KMS-11 (cell line): ENCODE data around the gene AFF1.

ENCODE experiments used
- H2AFZ ChIP-seq: fragments of 200-600 bp; sonication (generic); 2 replicates; pipeline ENCODE4 v1.6.1; 2016; ENCODE audit warnings: antibody characterized with exemption, mixed run types, low read depth
- H3K27ac ChIP-seq: fragments of 200-600 bp; sonication (generic); 2 replicates; pipeline ENCODE4 v1.6.1; 2016; ENCODE audit warnings: mild to moderate bottlenecking, mixed run types
- H3K27me3 ChIP-seq: fragments of 200-600 bp; sonication (generic); 2 replicates; pipeline ENCODE4 v1.6.1; 2017; ENCODE audit warnings: mild to moderate bottlenecking, low read depth, mixed run types, moderate library complexity; ENCODE audit not compliant: insufficient read depth
- H3K36me3 ChIP-seq: fragments of 200-600 bp; sonication (generic); 2 replicates; pipeline ENCODE4 v1.6.1; 2017; ENCODE audit warnings: mild to moderate bottlenecking, mixed run types; ENCODE audit not compliant: insufficient read depth
- H3K4me1 ChIP-seq: fragments of 200-600 bp; sonication (generic); 2 replicates; pipeline ENCODE4 v1.6.1; 2016; ENCODE audit warnings: mild to moderate bottlenecking, low read depth, mixed run types; ENCODE audit not compliant: poor library complexity, severe bottlenecking
- H3K4me2 ChIP-seq: fragments of 200-600 bp; sonication (generic); 2 replicates; pipeline ENCODE4 v1.7.0; 2016; ENCODE audit warnings: mild to moderate bottlenecking, mixed run types
- H3K4me3 ChIP-seq: fragments of 200-600 bp; sonication (generic); IDR thresholded peaks from 2 replicates; pipeline ENCODE4 v1.6.1; 2017; ENCODE audit warnings: low read depth, low read length, mixed read lengths; ENCODE audit not compliant: insufficient read depth
- H3K79me2 ChIP-seq: fragments of 200-600 bp; sonication (generic); 2 replicates; pipeline ENCODE4 v1.6.1; 2016; ENCODE audit warnings: low read depth, mixed run types; ENCODE audit not compliant: insufficient read depth
- H3K9ac ChIP-seq: fragments of 200-600 bp; sonication (generic); 2 replicates; pipeline ENCODE4 v1.6.1; 2016; ENCODE audit warnings: mild to moderate bottlenecking, mixed run types
- H4K20me1 ChIP-seq: fragments of 200-600 bp; sonication (generic); 2 replicates; pipeline ENCODE4 v1.6.1; 2016; ENCODE audit warnings: mild to moderate bottlenecking, mixed run types; ENCODE audit not compliant: insufficient read depth
- TF ChIP-seq, protein P1 (sequence below): fragments of 200-600 bp; sonication (generic); conservative IDR thresholded peaks from 2 replicates; pipeline ENCODE4 v1.6.1; 2017; ENCODE audit warnings: low read depth, mild to moderate bottlenecking, antibody characterized with exemption, low read length, moderate library complexity, mixed read lengths

Gene AFF1

DNA sequence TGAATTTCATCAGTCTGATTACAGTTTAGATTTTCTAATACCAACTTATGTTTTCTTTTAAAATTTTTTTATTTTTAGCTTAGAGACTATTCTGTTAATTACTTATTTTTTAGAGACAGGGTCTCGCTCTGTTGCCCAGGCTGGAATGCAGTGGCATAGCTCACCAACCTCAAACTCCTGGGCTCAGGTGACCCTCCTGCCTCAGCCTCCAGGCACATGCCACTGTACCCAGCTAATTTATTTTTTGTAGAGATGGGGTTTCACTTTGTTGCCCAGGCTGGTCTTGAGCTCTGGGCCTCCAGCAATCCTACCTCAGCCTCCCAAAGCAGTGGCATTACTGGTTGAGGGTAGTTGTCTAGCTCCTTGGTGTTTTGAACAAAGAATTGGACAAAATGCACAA, 183.6 kb downstream of the AFF1 start:
- H3K4me3 ChIP-seq: no peak overlapping the region
- H3K36me3 ChIP-seq: peaks cover 18% of the 10 kb centered on the region; the same call in 1 of the 2 replicates
- no peak overlapping the region for H3K27ac ChIP-seq
- peaks cover 6% of the 10 kb centered on the region for H3K4me1 ChIP-seq
- H3K79me2 ChIP-seq: peaks cover 12% of the 10 kb centered on the region; the same call in 1 of the 2 replicates
- H2AFZ ChIP-seq: no peak overlapping the region
- no peaks in the 10 kb centered on the region for H3K27me3 ChIP-seq
- no peaks in the 10 kb centered on the region for H4K20me1 ChIP-seq
- H3K9ac ChIP-seq: no peak overlapping the region
- TF ChIP-seq, protein P1, sequence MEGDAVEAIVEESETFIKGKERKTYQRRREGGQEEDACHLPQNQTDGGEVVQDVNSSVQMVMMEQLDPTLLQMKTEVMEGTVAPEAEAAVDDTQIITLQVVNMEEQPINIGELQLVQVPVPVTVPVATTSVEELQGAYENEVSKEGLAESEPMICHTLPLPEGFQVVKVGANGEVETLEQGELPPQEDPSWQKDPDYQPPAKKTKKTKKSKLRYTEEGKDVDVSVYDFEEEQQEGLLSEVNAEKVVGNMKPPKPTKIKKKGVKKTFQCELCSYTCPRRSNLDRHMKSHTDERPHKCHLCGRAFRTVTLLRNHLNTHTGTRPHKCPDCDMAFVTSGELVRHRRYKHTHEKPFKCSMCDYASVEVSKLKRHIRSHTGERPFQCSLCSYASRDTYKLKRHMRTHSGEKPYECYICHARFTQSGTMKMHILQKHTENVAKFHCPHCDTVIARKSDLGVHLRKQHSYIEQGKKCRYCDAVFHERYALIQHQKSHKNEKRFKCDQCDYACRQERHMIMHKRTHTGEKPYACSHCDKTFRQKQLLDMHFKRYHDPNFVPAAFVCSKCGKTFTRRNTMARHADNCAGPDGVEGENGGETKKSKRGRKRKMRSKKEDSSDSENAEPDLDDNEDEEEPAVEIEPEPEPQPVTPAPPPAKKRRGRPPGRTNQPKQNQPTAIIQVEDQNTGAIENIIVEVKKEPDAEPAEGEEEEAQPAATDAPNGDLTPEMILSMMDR: no peak
- H3K4me2 ChIP-seq: no peak overlapping the region

DNA sequence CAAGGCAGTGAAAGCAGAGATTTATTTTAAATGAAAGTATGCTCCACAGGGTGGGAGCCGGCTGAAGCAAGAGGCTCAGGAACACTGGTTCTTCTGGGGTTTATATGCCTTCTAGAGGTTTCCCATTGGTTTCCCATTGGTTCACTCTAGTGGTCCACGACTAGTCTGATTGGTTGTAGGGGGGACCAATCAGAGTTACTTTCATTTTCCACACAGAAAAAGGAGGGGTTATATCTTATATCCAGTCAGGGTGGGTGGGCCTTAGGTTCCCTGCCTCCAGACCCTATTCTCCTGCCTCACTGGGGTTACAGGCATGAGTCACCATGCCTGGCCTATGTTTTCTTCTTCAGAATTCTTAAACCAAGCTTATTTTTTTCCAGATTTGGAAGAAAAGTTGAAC, 184.0 kb downstream of the AFF1 start:
- H3K27ac ChIP-seq: no peak overlapping the region
- no peaks in the 10 kb centered on the region for H3K27me3 ChIP-seq
- no peak overlapping the region for H2AFZ ChIP-seq
- no peak overlapping the region for H3K4me2 ChIP-seq
- H3K36me3 ChIP-seq: peaks cover 16% of the 10 kb centered on the region; the same call in 1 of the 2 replicates
- no peak overlapping the region for H3K9ac ChIP-seq
- TF ChIP-seq, protein P1: no peak
- no peaks in the 10 kb centered on the region for H4K20me1 ChIP-seq
- peaks cover 6% of the 10 kb centered on the region for H3K4me1 ChIP-seq
- H3K4me3 ChIP-seq: no peak overlapping the region
- H3K79me2 ChIP-seq: peaks cover 15% of the 10 kb centered on the region; the same call in 1 of the 2 replicates

DNA sequence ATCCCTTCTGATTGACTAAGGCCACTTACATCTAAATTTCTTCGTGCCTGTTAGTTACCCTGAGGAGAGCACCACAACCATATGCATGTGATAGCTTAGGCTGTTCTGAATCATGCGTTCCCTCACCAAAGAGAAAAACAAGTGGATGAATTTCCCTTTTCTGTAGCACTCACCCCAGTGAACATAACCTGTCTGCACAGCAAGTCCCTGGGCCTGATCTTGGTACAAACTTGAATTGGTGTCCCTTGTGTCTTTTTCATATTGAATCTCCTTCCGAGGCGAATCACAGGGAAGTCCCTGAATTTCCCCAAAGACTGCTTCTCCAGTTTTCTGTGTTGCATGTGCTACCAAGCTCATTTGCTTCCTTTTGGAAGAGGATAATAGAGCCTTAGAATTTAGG, 185.2 kb downstream of the AFF1 start:
- H3K4me2 ChIP-seq: no peak overlapping the region
- TF ChIP-seq, protein P1: no peak
- no peak overlapping the region for H3K27ac ChIP-seq
- no peak overlapping the region for H3K4me3 ChIP-seq
- no peaks in the 10 kb centered on the region for H4K20me1 ChIP-seq
- H3K27me3 ChIP-seq: no peaks in the 10 kb centered on the region
- H3K36me3 ChIP-seq: peaks cover 19% of the 10 kb centered on the region; the same call in 1 of the 2 replicates
- H3K79me2 ChIP-seq: peaks cover 15% of the 10 kb centered on the region; the same call in 1 of the 2 replicates
- H3K9ac ChIP-seq: no peak overlapping the region
- H2AFZ ChIP-seq: no peak overlapping the region
- H3K4me1 ChIP-seq: peaks cover 6% of the 10 kb centered on the region

DNA sequence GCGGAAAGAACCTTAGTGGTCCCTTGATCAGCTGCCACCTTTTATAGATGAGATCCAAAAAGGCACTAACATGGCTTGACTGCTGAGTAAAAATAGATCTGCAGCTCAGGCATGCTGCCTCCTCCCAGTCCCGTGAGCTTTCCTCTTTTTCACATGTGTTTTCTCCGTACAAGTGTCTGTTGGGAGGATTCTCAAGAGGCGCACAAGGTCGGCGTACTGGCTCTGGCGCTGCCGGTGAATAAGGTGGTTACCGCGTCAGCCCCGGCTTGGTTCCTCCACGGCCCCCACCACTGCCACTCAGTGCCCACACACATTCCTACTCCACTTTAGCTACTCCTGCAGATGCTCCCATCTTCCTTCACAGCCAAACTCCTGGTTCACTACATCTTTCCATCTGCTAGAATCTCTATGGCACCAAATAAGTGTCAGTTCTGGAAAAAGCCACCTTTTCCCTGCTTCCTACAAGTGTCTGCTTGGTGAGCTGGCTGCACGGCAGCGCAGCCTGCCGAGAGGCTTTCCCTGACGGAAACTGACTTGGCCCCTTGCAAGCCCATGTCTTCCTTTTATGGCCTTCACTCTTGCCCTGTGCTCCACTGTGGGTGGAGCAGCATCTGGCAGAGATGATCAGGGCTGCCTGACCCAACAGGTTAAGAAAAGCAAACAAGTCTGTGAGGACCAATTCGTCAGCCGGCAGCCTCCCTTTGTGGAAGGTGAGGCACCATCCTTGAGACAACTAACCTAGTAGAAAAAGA, 185.8 kb downstream of the AFF1 start:
- H3K9ac ChIP-seq: no peak overlapping the region
- no peak overlapping the region for H3K27ac ChIP-seq
- peaks cover 24% of the 10 kb centered on the region; the same call in 1 of the 2 replicates for H3K36me3 ChIP-seq
- no peaks in the 10 kb centered on the region for H4K20me1 ChIP-seq
- TF ChIP-seq, protein P1: no peak
- peaks cover 15% of the 10 kb centered on the region; the same call in 1 of the 2 replicates for H3K79me2 ChIP-seq
- no peaks in the 10 kb centered on the region for H3K27me3 ChIP-seq
- no peak overlapping the region for H2AFZ ChIP-seq
- peaks cover 6% of the 10 kb centered on the region for H3K4me1 ChIP-seq
- H3K4me3 ChIP-seq: no peak overlapping the region
- no peak overlapping the region for H3K4me2 ChIP-seq
